Testis (tissue), 3 donors: ENCODE data around the gene PTPRN2. TPM values are rescaled to one million over a fixed set of nuclear protein-coding genes. Genes with fewer than 3 reads are reported as not detected.
"Not testable (repeated sequence)": the region's sequence is repeated elsewhere in the genome, so short reads cannot be mapped to it uniquely, and the experiment has no call there.

Source experiments
- DNase-seq: peaks from one replicate; pipeline ENCODE4 v3.0.0-alpha.2; 2019
- H3K27ac ChIP-seq, 2 donors: fragments of 200-600 bp; sonication (generic); one replicate each; pipeline ENCODE4 v1.5.1; 2019
- H3K27me3 ChIP-seq: fragments of 200-600 bp; sonication (generic); one replicate; pipeline ENCODE4 v1.5.1; 2019
- H3K36me3 ChIP-seq: fragments of 200-600 bp; sonication (generic); one replicate; pipeline ENCODE4 v1.5.1; 2017; ENCODE audit warnings: low read depth; ENCODE audit errors: missing control alignments
- H3K4me1 ChIP-seq: fragments of 200-600 bp; sonication (generic); one replicate; pipeline ENCODE4 v1.5.1; 2019
- H3K4me3 ChIP-seq, 2 donors: fragments of 200-600 bp; sonication (generic); one replicate each; pipeline ENCODE4 v1.5.1; 2017 to 2019
- H3K9me3 ChIP-seq: fragments of 200-600 bp; sonication (generic); one replicate; pipeline ENCODE4 v1.5.1; 2017
- CTCF ChIP-seq, 3 experiments: fragments of 450-650 bp in 2 of 3; fragments of 200-600 bp in 1 of 3; sonication (generic) in 1 of 3; IDR thresholded peaks; one replicate each; pipeline ENCODE4 v1.5.1; 2016 to 2019; ENCODE audit warnings: antibody characterized with exemption in 3 of 3, mild to moderate bottlenecking in 2 of 3, moderate library complexity in 1 of 3
- POLR2A ChIP-seq: fragments of 450-650 bp; IDR thresholded peaks from one replicate; pipeline ENCODE4 v1.6.1; 2017; ENCODE audit warnings: antibody characterized with exemption, mild to moderate bottlenecking, moderate library complexity
- WGBS, 2 donors: methylation state at CpG; one replicate each; pipeline ENCODE4 v1.1.5; 2018; 5-methylcytosine and 5-hydroxymethylcytosine counted together
- intact Hi-C: fragments of 100-400 bp; cut with DNase I; formaldehyde crosslinking; loops from one replicate; pipeline ENCODE4 v1.15.1; 2023; ENCODE audit warnings: low total_unique reads
- polyA plus RNA-seq: library from polyadenylated mRNA; stranded (reverse); fragments of 350-450 nt; fragmentation: Illumina TruSeq; extraction: RNeasy Lipid Tissue Mini Kit (QIAGEN cat#74804); gene quantifications from one replicate; pipeline ENCODE4 v1.2.3, GENCODE V29; 2014; ENCODE audit warnings: low read depth, low replicate concordance; ENCODE audit not compliant: insufficient read depth
- total RNA-seq, 2 donors: library from RNA; depleted of rRNA; stranded (reverse); fragments of >200 nt; gene quantifications; one replicate each; pipeline ENCODE4 v1.2.3, GENCODE V29; 2016

PTPRN2 gene
- total and polyA plus RNA-seq, 3 donors from 2014 or later: 9.3 to 10.8 (median 9.8) TPM

GRCh38 chr7:158458096-158458495, 129.5 kb downstream of the PTPRN2 start:
- H3K27me3 ChIP-seq: no peaks in the 10 kb centered on the region
- WGBS, 2 donors: 72 to 75% methylated on average over 11 to 13 of the region's 13 CpGs
- TF ChIP-seq POLR2A (no peak), CTCF (IDR thresholded peaks at IDR 0.05) (no peak)
- H3K4me3 ChIP-seq: no peak overlapping the region
- H3K4me1 ChIP-seq: no peaks in the 10 kb centered on the region
- no peak for DNase-seq
- intact Hi-C loops: no loop called here
- no peaks in the 10 kb centered on the region for H3K9me3 ChIP-seq
- H3K27ac ChIP-seq: no peak overlapping the region
- H3K36me3 ChIP-seq: no peaks in the 10 kb centered on the region

DNA sequence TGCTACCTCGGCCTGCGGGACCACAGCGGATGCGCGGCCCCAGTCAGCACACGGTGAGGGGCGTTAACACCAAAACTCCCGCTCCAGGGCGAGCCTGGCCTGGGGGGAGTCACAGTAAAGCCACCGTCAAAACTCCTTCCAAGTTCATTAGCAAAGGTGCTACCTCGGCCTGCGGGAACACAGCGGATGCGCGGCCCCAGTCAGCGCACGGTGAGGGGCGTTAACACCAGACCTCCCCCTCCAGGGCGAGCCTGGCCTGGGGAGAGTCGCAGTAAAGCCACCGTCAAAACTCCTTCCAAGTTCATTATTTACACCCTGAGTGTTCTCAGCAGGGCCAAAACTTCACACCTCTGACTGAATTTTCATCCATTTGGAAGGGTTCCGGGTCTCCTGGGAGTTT, 130.0 kb downstream of the PTPRN2 start:
- H3K4me1 ChIP-seq, intact Hi-C loops, H3K36me3 ChIP-seq, H3K4me3 ChIP-seq, DNase-seq, H3K27me3 ChIP-seq, H3K27ac ChIP-seq, H3K9me3 ChIP-seq: not testable (repeated sequence)
- WGBS, 2 donors: 93% methylated on average over 21 to 22 of the region's 22 CpGs

GRCh38 chr7:158454631-158455030, 133.0 kb downstream of the PTPRN2 start:
- Histone ChIP-seq H3K27me3 (no peaks in the 10 kb centered on the region), H3K9me3 (no peaks in the 10 kb centered on the region), H3K27ac (no peak overlapping the region), H3K36me3 (no peaks in the 10 kb centered on the region), H3K4me1 (no peaks in the 10 kb centered on the region), H3K4me3 (no peak overlapping the region)
- no peak for DNase-seq
- WGBS, 2 donors: 88 to 90% methylated on average over 6 to 8 of the region's 8 CpGs
- intact Hi-C loops: no loop called here
- no peak for TF ChIP-seq POLR2A
- TF ChIP-seq CTCF (IDR thresholded peaks at IDR 0.05): no peak

GRCh38 chr7:158453663-158454062, 134.0 kb downstream of the PTPRN2 start:
- DNase-seq: no peak
- Histone ChIP-seq H3K27ac (no peak overlapping the region), H3K4me1 (no peaks in the 10 kb centered on the region), H3K9me3 (no peaks in the 10 kb centered on the region), H3K27me3 (no peaks in the 10 kb centered on the region), H3K36me3 (no peaks in the 10 kb centered on the region), H3K4me3 (no peak overlapping the region)
- intact Hi-C loops: no loop called here
- WGBS, 2 donors: 89 to 92% methylated on average over 6 to 9 of the region's 9 CpGs
- TF ChIP-seq POLR2A: no peak
- TF ChIP-seq CTCF (IDR thresholded peaks at IDR 0.05): no peak

DNA sequence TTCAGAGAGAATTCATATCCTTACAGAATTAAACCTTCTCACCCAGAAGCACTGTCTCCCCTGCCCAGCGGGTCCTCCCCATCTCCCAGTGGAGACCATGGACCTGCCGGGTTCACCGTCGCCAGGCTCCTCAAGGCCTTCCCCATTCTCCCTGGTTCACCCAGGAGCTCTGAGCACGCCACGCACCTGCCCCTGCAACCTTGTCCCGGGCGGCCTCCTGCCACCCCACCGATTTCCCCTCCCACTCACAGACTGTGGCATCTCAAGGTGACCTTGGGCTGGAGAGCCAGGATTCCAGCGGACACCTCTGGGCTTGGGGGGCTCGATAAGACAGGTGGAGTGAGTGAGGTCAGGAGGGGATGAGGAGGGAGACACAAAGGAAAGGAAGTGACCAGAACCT, 135.3 kb downstream of the PTPRN2 start:
- H3K36me3 ChIP-seq: no peaks in the 10 kb centered on the region

More for the DNA sequence above, 135.3 kb downstream of the PTPRN2 start:
- H3K27ac ChIP-seq: no peak overlapping the region
- intact Hi-C loops: no loop called here
- no peaks in the 10 kb centered on the region for H3K9me3 ChIP-seq
- H3K4me1 ChIP-seq: no peaks in the 10 kb centered on the region
- no peak for TF ChIP-seq CTCF (IDR thresholded peaks at IDR 0.05)
- TF ChIP-seq POLR2A: no peak
- no peak overlapping the region for H3K4me3 ChIP-seq
- no peaks in the 10 kb centered on the region for H3K27me3 ChIP-seq
- no peak for DNase-seq
- 77 to 81% methylated on average over 11 of the region's 11 CpGs for WGBS, 2 donors
